NOMO-1 treated with dmso at 0.1 percent for 144 hours (cell line): ENCODE measurements around the gene LRRC7.
"Not testable (repeated sequence)": the region's sequence is repeated elsewhere in the genome, so short reads cannot be mapped to it uniquely, and the experiment has no call there.

Source experiments
- DNase-seq: peaks from one replicate; lab custom pipeline; 2025; ENCODE audit not compliant: unreplicated experiment; lab: John Stamatoyannopoulos, UW

Gene LRRC7

GRCh38 chr1:69862906-69863305, 295.2 kb downstream of the LRRC7 start:
- no peak for DNase-seq

- DNase-seq = no peak
These were observed 296.0 kb downstream of the LRRC7 start for GRCh38 chr1:69863704-69864103.

- DNase-seq = no peak
These were observed 303.7 kb downstream of the LRRC7 start for GRCh38 chr1:69871412-69871811.

GRCh38 chr1:69878338-69878737, 310.6 kb downstream of the LRRC7 start:
- DNase-seq = no peak

- not testable (repeated sequence) for DNase-seq
These were observed 320.3 kb downstream of the LRRC7 start for GRCh38 chr1:69888016-69888415.

DNA sequence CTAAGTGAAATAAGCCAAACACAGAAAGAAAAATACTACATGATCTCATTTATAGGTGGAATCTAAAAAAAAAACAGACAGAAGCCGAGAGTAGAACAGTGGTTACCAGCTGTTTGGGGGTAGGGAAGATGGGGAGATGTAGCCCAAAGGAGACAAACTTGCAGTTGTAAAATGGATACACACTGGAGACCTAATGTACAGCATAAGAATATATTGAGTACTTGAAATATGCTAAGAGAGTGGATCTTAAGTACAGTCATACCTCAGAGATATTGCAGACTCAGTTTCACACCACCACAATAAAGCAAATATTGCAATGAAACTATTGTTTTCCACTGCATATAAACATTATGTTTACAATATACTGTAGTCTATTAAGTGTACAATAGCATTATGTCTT, 320.9 kb downstream of the LRRC7 start:
- DNase-seq = no peak

DNA sequence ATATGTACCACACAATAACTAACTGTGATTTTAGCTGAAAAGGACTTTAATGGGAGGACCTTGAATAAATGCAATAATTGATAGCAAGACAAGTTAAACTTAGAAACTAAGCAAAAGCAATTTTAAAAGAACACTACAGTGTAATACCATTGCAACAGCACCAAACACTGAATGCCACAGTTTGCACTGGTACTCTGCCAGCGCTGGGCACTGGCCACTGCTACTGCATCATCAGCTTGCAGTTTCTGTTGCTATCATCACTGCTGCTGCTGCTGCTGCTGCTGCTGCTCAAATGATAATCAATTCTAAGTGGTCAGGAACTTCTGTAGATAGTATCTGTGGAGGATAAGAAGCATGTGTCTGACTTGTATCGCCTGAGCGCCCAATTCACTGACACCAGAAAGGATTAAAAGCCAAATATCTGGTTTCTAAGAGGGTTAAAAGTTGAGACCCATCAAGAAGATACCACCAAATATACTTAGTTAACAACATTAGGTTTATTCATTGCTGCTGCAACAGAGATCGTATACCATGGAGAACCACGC, 330.8 kb downstream of the LRRC7 start:
- DNase-seq = no peak

DNA sequence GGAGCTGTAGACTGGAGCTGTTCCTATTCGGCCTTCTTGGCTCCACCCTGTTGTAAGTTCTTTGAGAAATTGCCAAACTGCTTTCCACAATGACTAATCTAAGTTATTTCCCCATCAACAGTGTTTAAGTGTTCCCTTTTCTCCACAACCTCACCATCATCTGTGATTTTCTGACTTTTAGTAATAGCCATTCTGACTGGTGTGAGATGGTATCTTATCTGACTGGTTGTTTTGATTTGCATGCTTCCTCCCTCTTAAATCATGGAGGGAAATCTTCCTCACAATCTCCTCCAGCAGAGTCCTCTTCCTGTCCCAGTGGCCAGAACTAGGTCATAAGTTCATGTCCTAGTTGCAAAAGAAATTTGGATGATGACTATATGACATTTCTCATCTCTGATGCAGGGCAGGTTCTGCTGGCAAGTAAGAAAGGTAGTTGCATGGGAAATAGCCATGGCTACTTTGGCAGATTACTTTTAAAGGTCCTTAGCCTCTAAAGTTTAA, 343.6 kb downstream of the LRRC7 start:
- peak; percentile 79 for DNase-seq

- no peak for DNase-seq
These were observed 346.3 kb downstream of the LRRC7 start for GRCh38 chr1:69913977-69914376.

DNA sequence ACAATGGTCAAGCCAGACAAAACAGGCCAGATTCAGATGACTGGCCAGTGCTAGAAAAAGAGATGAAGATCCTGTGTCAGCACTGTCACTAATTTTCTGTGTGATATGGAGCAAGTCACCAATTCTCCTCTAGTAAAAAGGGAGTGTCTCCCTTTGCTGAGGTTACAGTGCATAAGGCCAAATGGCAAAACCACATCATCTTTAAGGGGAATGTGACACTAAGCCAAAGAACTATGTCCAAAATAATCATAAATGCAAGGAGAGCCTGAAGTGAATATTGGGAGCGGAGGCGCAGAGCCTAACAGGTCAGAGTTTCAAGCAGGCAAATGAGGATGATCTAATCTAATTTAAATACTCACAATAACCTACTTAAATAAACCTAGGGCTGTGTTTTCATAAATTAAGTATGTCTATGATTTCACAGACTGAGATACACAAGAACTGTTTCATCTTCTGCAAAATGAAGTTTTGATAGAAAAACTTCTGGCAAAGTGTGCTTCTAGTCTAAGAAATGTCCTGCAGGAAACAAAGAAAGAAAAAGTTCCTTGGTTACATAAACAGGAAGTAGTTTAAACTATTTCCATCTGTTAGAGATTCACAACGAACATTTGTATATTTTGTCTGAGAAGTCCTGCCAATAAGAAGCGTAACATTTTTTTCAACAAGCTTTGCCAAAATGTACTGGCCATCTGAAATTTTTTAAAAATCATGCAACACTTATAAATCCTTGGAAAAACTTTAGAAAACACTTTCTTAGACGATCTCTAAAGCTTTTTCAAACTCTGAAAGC, 347.4 kb downstream of the LRRC7 start:
- DNase-seq = no peak

GRCh38 chr1:69919129-69919921, 351.6 kb downstream of the LRRC7 start:
- DNase-seq = no peak

DNA sequence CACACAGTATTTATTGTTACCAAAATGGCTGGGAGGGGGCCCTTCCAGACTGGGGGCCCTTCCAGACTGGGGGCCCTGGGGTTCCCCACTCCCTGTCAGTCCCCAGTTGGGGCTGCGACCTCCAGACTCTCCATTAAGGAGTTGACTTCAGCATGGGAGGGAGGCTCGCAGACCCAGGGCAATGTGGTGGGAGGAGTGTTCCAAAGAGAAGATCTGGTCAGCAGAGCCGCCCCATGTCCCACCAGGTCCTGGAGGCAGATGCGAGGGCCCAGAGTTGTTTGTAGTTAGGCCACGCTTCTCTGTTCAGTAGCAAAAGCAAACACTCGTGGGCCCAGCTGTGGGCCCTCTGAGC, 352.2 kb downstream of the LRRC7 start:
- DNase-seq = no peak

DNA sequence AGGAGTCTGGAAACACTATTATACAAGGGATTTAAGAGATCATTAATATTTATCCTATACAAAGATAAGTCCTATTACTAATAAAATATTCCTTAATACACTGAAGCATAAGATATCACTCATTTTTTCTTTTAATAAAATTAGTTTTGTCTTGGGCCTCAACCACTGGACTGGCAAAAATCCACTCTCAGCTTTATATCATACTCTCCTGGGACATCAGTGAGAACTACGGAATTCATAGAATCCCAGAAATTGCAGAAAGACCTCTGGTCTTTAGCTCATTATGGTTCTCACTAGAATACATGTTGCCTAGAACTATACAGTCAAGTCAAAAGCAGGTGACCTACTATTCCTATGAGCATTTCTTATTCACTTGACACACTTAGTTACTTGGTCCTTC, 352.7 kb downstream of the LRRC7 start:
- DNase-seq = no peak

GRCh38 chr1:69921486-69921885, 353.8 kb downstream of the LRRC7 start:
- DNase-seq = no peak

DNA sequence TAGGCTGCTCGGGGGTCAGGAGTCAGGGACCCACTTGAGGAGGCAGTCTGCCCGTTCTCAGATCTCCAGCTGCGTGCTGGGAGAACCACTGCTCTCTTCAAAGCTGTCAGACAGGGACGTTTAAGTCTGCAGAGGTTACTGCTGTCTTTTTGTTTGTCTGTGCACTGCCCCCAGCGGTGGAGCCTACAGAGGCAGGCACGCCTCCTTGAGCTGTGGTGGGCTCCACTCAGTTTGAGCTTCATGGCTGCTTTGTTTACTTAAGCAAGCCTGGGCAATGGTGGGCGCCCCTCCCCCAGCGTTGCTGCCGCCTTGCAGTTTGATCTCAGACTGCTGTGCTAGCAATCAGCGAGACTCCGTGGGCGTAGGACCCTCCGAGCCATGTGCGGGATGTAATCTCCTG, 360.5 kb downstream of the LRRC7 start:
- DNase-seq = not testable (repeated sequence)

GRCh38 chr1:69929308-69930057, 361.8 kb downstream of the LRRC7 start:
- peak; percentile 1 for DNase-seq

DNA sequence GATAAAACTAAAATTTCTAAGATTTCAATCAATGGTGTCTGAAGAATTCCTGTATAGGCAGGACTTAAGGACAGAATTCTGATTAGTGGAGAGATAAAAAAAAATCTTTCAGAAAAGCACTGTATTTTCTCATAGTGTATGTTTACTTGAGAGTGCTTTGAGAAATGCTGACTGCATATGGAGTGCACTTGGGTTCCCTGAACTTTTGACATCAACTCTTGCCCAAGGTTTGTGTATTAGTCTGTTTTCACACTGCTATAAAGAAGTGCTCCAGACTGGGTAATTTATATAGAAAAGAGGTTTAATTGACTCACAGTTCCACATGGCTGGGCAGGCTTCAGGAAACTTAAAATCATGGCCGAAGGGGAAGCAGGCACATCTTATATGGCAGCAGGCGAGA, 362.7 kb downstream of the LRRC7 start:
- DNase-seq = no peak

DNA sequence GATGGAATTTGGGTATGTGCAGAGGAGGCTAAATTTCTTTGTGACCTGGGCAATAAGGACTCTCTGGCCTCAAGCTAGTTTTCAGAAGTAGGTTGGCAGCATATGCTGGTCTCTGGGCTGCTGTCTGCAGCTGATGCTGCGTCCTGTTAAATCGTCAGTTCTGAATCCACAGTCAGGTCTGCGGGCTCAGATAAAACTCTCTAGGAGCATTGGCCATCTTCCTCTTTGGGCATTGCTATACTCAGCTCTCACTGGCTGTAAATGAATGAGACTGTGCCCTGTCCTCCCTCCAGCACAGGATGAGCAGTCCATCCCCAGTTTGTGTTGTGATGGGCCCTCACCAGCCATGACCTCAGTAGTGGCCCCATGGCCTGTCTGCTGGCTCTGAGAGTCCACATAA, 365.0 kb downstream of the LRRC7 start:
- DNase-seq = no peak

DNA sequence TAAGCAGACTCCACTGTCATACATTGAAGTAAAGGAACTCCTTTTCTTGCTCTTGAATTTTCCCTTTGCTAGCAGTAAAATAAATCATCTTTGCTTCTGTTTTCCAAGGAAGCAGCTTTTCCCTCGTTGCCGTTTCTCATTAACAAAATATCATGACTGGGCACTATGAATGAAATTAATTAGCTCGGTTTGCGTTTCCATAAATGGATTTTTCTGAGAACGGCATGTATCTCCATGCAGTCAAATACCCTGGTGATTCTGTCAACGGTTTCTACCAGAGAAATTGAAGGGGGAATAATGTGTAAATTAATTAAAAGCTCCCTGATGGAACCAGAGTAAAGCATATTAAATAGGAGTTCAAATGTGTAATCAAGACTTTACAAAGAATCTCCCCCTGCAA, 372.5 kb downstream of the LRRC7 start:
- DNase-seq = no peak

DNA sequence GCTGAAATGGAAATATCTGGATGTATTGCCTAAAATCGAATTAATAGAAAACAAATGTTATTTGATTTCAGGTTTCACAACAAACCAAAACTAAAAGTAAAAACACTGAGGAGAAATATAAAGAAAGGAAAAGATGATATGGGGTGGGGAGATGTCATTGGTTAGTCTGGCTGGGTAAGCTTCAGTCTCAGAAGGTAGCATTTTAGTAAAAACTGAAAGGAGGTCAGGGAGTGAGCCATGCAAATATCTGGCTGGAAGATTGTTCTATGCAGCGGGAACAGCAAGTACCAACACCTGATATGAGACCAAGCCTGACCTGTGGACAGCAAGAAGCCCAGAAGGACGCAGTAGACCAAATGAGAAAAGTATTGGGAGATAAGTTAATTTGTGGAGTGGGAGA, 373.1 kb downstream of the LRRC7 start:
- no peak for DNase-seq

DNA sequence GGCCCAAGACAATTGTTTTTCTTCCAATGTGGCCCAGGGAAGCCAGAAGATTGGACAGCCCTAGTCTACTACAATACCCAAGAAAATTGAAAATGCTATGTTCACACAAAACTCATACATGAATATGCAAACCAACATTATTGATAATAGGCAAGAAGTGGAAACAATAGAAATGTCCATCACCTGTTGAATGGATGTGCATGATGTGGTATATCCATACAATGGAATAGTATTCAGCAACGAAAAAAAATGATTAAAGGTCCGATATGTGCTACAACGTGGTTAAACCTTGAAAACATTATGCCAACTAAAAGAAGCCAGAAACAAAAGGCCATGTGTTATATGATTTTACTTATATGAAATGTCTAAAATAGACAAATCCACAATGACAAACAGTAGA, 375.3 kb downstream of the LRRC7 start:
- no peak for DNase-seq
